Hematopoietic multipotent progenitor cell treated with erythropoietin and hydrocortisone succinate and interleukin-3 and kit ligand, for 15 days (in vitro differentiated cells): ENCODE results near the gene ACTN1.

Experiments used
- DNase-seq: peaks from one replicate; pipeline ENCODE4 v3.0.0-alpha.2; 2015; ENCODE audit warnings: low spot score

Gene ACTN1

GRCh38 chr14:68969278-68970033 is 9.6 kb downstream of the ACTN1 start:
- no peak for DNase-seq

DNA sequence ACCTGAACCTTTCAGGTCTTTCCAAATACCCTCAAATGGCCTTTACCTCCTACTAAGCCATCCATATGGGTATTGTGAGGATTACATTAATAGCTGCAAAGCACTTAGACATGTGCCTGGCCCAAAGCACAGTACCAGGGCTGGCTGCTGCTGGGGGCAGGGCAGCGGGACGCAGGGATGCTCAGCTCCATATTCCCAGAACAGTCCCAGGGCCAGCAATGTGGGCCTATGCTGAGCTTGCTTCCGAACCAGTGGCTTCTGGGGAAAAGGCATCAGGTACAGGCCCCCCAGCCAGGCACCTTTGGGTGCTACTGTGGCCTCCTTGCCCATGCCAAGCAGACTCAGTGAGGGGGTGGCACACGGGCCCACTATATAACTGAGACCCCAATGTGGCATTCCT is 10.4 kb downstream of the ACTN1 start:
- DNase-seq = no peak

DNA sequence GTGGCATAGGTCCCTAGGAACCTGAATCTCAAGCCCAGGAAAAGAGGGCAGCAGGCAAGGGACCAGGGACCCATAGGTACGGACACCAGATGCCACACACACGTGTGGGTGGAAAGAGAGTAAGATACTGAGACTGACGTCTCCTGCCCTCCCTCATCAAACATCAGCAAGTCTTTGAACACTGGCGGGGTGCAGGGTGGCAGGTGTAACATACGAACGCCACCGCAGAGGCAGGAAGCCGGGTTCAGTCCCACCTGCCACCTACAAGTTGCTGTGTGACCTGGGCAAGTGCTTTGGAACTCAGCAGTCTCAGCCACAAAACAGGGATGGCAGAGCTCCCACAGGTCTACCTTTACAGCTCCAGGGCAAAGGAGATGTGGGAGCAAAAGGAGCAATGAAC is 11.1 kb downstream of the ACTN1 start:
- no peak for DNase-seq

GRCh38 chr14:68967459-68967940 is 11.6 kb downstream of the ACTN1 start:
- DNase-seq = no peak

GRCh38 chr14:68966872-68967301 is 12.2 kb downstream of the ACTN1 start:
- no peak for DNase-seq

DNA sequence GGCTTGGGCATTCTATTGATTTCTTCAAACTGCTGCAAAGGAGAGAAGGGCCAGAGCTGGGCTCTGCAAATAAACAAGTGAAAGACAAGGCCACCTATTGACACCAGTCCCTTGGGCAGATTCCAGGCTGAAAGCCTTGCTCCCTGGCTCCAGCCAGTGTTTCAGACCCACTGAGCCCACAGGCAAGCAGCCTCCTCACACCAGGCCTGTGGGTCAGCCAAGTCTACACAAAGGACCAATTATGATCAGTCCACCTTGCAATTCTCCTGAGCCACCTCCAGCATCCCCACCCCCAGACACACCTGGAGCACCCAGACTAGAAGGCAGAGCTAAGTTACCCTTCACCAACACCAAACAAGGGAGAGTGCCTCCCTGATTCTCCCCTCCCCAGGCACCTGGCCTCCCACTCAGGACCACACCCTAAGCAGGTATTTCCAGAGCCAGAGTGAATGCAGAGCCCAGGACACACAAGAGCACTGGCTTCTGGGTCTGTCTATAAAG is 13.8 kb downstream of the ACTN1 start:
- DNase-seq = no peak

DNA sequence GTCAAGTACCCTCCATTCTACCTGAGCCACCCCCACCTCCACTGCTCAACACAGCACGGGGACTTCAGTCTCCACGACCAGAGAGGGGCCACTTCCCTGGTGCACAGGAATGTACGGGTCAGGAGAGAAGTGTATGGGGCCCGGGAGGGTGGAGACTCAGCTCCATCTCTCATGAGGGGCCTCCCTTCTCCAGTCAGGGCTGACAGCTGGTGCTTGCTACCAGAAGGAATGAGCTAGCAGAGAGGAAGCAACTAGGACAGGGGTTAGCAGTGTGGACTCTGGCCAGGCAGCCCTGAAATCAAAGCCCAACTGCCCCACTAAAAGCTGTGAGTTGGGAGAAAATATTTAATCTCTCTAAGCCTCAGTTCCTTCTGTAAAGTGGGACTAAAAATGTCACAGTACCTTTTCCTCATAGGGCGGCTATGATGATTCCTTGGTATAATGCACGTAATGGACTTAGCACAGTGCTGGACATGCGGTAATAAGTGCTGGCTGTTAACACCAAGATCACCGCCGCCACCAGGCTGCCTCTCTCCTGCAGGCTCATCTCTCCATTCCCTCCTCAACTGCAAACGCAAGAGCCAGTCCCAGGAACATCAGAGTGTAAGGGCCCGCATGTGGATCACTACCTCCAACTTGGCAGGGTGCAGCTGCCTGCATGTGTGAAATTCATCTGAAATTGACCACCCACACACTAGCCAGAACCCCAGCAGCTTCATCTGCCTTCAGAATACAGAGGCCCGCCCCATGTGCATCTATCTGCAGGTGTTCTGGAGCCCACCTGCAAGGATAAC is 14.6 kb downstream of the ACTN1 start:
- no peak for DNase-seq

- no peak for DNase-seq
These were observed 16.4 kb downstream of the ACTN1 start for GRCh38 chr14:68962681-68963080.

- no peak for DNase-seq
These were observed 17.1 kb downstream of the ACTN1 start for GRCh38 chr14:68961781-68962584.

DNA sequence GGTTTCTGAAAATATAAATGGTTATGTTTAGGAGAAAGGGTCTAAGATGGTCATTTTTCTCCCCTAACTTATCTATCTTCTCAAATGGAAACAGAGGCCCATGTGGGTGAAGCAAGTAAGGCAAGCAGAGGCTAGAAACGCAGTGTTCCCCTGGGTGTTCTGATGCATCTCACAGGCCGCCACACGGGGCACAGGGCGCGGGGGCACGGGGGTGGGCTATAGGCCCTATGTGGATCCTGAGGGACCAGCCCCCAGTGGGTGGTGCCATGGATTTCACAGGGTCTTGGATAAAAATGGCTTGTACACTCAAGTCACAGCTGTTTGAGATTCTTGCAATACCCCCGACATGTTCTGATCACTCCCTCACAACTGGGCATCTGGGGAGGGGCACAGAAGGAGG is 17.7 kb downstream of the ACTN1 start:
- no peak for DNase-seq

- DNase-seq = no peak
These were observed 19.0 kb downstream of the ACTN1 start for GRCh38 chr14:68960123-68960522.

DNA sequence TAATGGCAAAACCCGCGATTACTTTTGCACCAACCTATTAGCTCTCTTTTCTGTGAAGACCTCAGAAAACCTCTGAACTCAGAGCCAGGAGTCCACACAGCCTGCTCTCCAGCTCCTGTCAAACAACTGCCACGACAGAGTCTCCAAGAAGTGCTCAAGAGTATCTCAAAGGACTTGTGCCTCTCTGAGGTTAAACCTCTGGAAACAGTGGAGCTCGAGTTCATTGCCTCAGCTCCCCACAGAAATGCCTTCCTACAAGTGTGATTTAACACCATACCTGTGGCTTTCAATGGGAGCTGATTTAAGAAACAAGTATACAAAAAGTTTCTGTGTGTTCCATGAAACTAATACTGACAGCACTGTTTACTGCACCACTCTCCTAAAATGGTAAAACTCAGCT is 20.1 kb downstream of the ACTN1 start:
- DNase-seq = no peak

DNA sequence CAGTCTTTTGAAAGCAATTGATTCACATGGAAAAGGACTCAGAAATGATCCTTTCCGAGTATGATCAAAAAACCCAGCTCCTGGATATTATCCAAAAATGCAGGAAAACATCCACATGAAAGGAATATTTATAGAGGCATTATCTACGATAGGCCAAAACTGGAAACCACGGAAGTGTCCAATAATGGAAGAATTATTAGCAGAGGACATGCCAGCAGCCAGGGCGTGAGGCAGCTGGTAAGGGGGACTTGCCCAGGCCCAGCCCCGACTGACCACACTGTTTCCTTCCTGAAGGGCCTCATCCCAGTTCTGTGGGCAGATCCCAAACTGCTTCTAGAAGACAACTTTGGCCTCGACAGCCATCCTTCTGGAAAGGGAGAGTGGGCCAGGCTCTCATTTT is 20.5 kb downstream of the ACTN1 start:
- no peak for DNase-seq

- DNase-seq = no peak
These were observed 21.3 kb downstream of the ACTN1 start for GRCh38 chr14:68957775-68958174.

DNA sequence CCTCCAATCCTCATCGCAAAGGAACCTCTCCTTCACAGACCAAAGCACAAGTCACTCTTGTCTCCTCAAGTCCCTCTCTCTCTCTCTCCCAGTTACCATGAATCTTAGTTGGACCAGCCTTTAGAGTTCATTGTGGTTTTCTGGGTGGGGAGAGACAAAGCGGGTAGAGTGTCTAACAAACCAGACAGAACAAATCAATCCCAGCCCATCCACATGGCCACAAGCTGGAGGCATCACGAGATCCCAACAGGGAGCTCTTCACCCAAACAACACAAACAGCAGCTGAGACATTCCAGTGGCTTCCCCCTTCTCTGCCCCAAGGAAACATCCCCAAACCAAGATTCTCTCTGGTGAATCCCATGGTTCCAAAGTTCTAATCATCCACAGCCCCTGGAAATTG is 22.4 kb downstream of the ACTN1 start:
- DNase-seq = no peak

DNA sequence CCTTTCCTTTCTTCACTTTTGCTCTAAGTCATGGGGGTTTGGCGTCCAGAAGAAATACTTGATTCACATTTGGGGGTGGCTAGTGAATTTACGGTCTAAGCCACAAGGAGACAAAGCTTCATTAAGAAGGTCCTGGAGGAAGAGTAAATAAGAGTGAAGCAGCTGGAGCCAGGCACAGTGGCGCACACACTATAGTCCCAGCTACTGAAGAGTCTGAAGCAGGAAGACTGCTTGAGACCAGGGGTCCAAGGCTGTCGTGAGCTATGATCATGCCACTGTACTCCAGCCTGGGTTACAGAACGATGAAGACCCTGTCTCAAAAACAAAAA is 23.3 kb downstream of the ACTN1 start:
- DNase-seq = no peak

- DNase-seq = no peak
These were observed 23.8 kb downstream of the ACTN1 start for GRCh38 chr14:68955164-68955850.

- no peak for DNase-seq
These were observed 25.9 kb downstream of the ACTN1 start for GRCh38 chr14:68953196-68953555.

GRCh38 chr14:68952531-68953195 is 26.4 kb downstream of the ACTN1 start:
- DNase-seq = no peak

GRCh38 chr14:68951800-68952530 is 27.1 kb downstream of the ACTN1 start:
- DNase-seq = no peak
